Stimulated activated CD8-positive, alpha-beta memory T cell treated with anti-CD3 and anti-CD28 coated beads, Interleukin-7, amount 100 ng/mL, for 48 hours (primary cell): Measurements from ENCODE around the gene STX4.

Source experiments
- DNase-seq, 2 donors: peaks; one replicate each; pipeline ENCODE4 v3.0.0-alpha.2; 2020; ENCODE audit warnings: low read depth in 1 of 2; ENCODE audit errors: extremely low read depth in 1 of 2

Gene STX4

DNA sequence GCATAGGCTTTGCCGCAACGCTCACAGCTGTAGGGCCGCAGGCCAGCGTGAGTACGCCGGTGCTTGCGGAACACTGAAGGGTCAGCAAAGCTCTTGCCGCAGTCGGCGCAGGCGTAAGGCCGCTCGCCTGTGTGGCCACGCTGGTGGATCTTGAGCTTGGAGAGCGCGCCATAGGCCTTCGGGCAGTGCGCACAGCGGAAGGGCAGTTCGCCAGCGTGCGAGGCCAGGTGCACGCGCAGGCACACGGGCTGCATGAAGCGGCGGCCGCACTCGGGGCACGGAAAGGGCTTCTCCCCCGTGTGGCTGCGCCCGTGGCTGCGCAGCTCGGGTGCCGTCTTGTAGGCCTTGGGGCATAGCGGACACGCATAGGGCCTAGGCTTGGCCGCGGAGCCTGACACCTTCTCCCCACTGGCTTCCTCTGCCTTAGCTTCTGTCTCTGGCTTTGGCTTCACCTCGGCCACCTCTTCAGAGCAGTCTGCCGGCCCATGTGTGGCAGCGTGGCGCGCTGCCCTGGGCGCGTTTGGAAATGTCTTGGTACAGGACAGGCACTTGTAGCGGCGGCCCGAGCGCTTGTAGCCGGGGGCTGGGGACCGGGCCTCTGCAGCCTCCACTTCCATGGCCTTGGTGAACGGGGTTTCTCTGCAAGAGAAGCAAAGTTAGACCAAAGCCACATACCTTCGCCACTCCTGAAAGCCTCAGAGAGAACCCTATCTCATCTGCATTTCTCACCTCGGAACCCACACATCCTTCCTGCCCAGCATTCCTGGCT is 30.7 kb downstream of the STX4 start:
- no peak for DNase-seq

DNA sequence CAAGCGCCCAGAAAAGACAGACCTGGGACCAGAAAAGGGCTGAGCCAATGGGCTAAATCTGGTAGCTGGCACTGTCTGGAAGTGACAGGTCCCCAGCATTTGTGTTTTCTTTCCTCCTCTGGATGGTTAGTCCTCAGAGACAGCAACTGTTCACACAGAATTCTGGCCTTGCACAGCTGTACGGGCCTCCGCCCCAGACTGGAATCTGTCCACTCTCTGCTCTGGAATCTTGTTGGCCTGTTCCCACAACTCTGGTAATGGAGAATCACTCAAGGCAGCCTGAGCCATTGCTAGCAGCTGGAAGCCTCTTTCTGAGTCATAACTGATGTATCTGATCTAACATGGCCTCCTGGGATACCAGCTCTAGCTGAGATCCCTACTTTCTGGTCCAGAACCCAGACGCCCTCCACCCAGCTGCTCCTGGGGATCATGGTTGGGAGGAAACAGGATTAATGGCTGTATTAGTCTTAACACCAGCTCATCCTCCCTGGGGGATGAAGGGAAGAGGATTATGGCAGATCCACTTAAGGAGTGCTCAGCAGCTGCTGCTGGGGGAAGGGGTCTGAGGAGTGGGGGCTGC is 31.6 kb downstream of the STX4 start:
- no peak for DNase-seq

DNA sequence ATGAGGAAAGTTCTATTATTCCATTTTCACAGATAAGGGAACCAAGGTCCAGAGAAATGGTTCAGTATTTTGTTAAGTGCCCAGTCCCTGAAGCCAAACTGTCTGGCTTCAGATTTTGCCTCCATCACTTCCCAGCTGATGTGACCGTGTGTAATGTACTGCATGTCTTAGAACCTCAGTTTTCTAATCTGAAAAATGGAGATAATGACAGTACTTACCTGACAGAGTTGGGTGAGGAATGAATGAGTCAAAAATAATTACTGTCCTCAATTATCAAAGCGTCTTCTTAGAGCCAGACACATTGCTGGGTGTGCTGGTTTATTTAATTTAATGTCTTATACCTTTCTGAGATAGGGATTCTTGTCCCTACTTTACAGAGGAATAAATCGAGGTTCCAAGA is 34.0 kb downstream of the STX4 start:
- DNase-seq: no peak

DNA sequence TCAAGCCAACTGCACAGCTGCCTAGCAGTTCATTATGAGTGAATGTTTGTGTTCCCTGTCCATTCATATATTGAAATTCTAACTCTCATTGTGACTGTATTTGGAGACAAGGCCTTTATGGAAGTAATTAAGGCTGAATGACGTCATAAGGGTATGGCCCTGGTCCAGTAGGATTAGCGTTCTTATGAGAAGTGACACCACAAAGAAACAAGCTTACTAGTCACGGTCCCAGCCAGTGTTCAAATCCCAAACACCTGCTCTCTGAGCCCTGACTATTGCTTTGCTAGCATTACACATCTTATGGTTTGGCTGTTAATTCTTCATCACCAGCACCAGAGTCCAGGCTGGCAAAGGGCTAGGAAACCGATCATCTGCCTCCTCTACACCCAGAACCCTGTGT is 38.5 kb downstream of the STX4 start:
- DNase-seq: no peak

DNA sequence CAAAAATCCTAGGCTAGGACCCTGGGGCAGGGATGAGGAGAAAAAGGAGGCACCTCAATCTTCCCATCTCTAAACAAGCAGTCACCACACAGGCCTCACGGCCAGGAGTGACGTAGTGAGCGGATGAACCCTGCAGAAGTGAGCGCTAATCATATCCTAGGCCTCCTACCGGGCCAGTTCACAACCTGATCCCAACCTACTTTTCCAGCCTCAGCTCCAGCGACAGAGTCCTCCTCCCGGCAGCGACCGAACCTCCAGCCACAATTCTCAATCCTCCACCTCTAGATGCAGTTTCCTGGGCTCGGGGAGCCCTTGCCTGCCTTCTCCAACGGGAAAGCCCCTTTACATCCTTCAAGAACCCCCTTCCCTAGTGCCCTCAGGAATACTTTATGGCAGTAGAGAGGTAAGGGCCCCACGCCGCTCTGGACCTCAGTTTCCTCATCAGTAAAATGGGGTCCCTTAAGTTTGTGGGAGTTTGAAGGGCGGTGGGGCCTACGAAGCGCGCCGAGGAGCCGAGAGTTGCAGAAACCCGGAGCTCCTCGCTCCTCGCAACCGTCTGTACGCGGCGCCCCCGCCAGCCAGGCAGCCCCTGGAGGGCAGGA is 39.3 kb downstream of the STX4 start:
- no peak for DNase-seq

DNA sequence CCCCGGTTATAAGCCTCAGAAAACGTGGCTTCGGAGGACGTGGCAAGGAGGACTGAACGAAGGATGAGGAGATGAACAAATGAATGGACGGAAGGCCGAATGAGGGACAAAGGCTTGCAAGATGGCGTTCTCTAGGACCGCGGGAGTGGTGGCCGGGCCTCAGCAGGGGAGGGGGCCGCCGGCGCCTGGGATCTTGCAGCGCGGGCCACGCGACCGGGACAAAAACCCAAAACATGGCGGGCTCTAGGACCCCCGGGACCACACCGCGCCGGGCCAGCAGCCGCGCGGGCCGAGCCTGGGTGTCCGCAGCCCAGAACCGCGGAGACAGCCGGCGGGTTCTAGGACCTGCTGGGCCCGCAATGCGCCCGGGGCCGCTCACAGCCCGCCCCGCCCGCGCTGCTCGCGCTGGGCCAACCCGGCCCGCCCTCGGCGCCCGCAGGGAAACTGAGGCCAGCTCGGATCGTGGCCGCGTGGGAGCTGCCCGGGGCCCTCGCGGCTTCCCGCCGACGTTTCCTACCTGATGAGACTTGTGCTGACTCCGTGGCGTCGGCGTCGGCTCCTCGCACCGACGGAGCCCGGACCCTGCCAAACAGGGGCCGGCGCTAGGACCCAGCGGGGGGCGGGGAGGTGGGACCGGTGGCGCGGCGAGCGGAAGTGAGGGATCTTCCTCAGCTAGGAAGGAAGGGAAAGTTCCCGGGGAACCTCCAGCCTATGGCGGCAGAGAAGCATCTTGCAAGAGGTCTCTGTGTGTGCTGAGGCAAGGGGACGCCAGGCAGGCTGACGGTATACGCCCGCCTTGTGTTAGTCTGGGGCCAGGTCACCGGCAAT is 40.0 kb downstream of the STX4 start:
- DNase-seq: peak; percentile 78 to 85

DNA sequence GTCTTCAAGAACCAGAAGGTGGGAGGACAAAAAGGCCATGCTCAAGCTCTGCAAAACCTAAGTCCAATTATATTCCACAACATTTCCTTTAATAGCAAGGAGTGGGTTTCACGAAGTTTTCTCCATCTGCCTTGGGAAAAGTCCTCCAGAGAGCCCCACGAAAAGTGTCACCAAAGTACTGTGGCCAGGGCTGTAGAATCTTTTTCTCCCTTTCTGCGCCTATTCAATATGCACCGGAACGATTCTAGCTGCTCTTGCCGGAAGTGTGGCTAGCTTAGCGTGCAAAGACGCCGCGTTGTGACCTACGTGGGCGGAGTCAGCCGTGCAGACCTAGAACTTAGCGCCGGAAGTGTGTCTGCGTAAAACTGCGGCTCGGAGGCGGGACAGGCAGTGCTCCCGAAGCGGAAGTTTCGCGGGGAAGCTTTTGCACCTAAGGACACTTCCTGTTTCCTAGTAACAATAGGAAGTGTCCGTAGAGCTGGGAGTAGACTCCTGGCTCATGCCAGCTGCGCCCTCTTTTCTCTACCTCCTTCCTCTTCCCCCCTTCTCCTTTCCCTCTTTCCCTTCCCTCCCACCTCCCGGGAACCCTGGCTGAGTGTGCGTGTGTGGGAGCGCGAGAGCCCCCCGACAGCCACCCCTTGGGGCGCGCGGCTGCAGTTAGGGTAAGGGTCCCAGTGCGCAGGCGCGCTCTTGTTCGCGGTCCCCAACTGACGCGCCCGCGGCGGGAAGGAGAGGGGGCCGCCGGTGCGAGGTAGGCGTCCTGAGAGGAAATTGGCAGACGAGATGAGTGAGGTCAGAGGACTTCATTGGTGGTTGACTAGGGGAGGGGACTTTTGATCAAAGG is 40.8 kb downstream of the STX4 start, which contains the start of the genes ZNF646 and ZNF668:
ZNF646 (plus strand) TSS at position 453 of the 844 bp plus-strand sequence. CDS start 1,903 bp downstream, outside the sequence.
ZNF668 (minus strand) TSS at position 271 of the 844 bp plus-strand sequence. CDS start 9,781 bp downstream, outside the sequence.
- peak; percentile 94 to 99 for DNase-seq

DNA sequence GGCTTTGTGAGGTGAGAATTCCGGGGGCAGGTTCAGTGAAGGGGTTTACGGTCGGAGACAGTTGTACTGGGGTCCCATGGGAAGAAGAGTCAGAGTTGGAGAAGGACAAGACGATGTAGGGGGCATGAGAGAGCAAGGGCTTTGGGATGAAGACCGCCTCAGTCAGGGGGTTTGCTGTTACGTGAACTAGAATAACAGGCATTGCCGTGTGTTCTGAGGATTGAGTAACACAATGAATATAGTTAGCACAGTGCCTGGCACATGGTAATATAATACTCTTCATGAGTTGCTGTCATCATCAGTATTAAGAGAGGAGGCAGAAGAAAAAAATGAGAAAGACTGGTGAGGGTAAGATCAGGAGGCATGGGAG is 41.4 kb downstream of the STX4 start:
- DNase-seq: no peak

DNA sequence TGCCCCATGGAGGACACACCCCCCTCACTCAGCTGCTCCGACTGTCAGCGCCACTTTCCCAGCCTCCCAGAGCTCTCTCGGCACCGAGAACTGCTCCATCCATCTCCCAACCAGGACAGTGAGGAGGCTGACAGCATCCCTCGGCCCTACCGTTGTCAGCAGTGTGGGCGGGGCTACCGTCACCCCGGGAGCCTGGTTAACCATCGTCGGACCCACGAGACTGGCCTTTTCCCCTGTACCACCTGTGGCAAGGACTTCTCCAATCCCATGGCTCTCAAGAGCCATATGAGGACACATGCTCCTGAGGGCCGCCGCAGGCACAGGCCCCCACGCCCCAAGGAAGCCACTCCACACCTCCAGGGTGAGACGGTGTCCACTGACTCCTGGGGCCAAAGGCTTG is 43.0 kb downstream of the STX4 start:
- no peak for DNase-seq

DNA sequence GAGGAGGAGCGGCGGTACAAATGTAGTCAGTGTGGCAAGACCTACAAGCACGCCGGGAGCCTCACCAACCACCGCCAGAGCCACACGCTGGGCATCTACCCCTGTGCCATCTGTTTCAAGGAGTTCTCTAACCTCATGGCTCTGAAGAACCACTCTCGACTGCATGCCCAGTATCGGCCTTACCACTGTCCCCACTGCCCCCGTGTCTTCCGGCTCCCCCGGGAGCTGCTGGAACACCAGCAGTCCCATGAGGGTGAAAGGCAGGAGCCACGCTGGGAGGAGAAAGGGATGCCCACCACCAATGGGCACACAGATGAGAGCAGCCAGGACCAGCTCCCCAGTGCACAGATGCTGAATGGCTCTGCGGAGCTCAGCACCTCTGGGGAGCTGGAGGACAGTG is 43.7 kb downstream of the STX4 start:
- DNase-seq: no peak

DNA sequence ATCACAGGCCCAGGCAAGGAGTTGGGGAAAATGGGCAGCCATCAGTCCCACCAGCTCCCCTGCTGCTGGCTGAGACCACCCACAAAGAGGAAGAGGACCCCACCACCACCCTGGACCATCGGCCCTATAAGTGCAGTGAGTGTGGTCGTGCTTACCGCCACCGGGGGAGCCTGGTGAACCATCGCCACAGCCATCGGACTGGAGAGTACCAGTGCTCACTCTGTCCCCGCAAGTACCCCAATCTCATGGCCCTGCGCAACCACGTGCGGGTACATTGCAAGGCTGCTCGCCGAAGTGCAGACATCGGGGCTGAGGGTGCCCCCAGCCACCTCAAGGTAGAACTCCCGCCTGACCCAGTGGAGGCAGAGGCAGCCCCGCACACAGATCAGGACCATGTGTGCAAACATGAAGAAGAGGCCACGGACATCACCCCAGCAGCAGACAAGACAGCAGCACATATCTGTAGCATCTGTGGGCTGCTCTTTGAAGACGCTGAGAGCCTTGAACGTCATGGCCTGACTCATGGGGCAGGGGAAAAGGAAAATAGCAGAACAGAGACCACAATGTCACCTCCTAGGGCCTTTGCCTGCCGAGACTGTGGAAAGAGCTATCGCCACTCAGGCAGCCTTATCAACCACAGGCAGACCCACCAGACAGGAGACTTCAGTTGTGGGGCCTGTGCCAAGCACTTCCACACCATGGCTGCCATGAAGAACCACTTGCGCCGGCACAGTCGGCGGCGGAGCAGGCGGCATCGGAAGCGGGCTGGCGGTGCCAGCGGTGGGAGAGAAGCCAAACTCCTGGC is 44.4 kb downstream of the STX4 start:
- no peak for DNase-seq

DNA sequence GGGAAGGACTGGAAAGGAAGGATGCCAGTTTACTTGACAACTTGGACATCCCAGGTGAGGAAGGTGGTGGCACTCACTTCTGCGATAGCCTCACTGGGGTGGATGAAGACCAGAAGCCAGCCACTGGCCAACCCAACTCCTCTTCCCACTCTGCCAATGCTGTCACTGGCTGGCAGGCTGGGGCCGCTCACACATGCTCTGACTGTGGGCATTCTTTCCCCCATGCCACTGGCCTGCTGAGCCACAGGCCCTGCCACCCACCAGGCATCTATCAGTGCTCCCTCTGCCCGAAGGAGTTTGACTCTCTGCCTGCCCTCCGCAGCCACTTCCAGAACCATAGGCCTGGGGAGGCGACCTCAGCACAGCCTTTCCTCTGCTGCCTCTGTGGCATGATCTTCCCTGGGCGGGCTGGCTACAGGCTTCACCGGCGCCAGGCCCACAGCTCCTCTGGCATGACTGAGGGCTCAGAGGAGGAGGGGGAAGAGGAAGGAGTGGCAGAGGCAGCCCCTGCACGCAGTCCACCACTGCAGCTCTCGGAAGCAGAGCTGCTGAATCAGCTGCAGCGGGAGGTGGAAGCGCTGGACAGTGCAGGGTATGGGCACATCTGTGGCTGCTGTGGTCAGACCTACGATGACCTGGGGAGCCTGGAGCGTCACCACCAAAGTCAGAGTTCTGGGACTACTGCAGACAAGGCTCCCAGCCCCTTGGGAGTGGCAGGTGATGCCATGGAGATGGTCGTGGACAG is 45.4 kb downstream of the STX4 start:
- no peak for DNase-seq

DNA sequence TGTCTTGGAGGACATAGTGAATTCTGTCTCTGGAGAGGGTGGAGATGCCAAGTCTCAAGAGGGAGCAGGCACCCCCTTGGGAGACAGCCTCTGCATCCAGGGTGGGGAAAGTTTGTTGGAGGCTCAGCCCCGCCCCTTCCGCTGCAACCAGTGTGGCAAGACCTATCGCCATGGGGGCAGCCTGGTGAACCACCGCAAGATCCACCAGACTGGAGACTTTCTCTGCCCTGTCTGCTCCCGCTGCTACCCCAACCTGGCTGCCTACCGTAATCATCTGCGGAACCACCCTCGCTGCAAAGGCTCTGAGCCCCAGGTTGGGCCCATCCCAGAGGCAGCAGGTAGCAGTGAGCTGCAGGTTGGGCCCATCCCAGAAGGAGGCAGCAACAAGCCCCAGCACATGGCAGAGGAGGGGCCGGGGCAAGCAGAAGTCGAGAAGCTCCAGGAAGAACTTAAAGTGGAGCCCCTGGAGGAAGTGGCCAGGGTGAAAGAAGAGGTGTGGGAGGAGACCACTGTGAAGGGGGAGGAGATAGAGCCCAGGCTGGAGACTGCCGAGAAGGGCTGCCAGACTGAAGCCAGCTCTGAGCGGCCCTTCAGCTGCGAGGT is 46.1 kb downstream of the STX4 start:
- DNase-seq: no peak

DNA sequence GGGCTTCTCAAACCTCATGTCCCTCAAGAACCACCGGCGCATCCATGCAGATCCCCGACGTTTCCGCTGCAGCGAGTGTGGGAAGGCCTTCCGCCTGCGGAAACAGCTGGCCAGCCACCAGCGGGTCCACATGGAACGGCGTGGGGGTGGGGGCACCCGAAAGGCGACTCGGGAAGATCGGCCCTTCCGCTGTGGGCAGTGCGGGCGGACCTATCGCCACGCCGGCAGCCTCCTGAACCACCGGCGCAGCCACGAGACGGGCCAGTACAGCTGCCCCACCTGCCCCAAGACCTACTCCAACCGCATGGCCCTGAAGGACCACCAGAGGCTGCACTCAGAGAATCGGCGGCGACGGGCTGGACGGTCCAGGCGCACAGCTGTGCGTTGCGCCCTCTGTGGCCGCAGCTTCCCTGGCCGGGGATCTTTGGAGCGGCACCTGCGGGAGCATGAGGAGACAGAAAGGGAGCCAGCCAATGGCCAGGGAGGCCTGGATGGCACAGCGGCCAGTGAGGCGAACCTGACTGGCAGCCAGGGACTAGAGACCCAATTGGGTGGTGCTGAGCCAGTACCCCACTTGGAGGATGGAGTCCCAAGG is 46.8 kb downstream of the STX4 start:
- no peak for DNase-seq

DNA sequence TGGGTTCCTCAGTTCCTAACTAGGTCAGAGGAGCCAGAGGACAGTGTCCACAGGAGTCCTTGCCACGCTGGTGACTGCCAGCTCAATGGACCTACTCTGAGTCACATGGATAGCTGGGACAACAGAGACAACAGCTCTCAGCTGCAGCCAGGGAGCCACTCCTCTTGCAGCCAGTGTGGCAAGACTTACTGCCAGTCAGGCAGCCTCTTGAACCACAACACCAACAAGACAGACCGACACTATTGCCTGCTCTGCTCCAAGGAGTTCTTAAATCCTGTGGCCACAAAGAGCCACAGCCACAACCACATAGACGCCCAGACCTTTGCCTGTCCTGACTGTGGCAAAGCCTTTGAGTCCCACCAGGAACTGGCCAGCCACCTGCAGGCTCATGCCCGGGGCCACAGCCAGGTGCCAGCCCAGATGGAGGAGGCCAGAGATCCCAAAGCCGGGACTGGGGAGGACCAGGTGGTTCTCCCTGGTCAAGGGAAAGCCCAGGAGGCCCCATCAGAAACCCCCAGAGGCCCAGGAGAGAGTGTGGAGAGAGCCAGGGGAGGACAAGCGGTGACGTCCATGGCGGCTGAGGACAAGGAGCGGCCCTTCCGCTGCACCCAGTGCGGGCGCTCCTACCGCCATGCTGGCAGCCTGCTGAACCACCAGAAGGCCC is 47.5 kb downstream of the STX4 start:
- DNase-seq: no peak

DNA sequence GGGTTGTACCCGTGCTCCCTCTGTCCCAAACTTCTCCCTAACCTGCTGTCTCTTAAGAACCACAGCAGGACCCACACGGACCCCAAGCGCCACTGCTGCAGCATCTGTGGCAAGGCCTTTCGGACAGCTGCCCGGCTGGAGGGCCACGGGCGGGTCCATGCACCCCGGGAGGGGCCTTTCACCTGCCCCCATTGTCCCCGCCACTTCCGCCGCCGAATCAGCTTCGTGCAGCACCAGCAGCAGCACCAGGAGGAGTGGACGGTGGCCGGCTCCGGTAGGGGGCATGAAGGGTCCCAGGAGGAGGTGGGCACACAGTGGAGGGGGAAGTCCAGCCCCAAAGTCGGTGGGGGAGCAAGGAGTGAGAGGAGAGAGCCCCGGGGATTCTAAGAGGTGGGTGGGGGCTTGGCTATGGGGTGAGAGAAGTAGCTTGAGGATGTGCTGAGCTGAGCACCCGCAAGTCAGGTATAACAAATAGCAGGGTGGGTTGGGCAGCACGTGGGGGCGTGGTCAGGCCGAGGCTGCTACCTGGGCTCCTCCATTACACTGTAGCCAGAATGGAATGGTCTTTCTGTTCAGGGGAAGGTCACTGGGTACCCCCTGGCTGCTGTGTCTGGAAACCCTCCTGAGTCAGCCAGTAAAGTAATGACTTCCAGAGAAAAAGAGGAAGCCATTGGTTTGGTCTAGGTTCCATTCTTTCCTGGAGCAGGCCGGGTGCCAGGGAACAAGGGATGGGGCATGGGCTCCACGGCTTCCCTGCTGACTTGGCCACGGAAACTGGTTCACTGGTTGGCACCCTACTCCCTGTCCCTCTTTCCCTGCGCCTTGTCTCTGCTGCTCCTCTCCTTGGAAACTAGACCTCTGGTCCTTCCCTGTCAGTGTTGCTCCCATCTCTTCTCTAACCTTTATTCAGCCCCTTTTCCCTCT is 48.3 kb downstream of the STX4 start:
- DNase-seq: no peak
